IMR-90 (cell line): ENCODE results near the gene TCF4. TPM values are rescaled to one million over a fixed set of nuclear protein-coding genes. Genes with fewer than 3 reads are reported as not detected.
A peak's percentile ranks its signal among the peaks of the same experiment; 100 is the strongest.

ENCODE experiments used
- ATAC-seq: fragments of 200-7000 bp; cut with Tn5 transposase; 2 replicates; pipeline ENCODE4 v1.9.1; 2020; ENCODE audit warnings: low read depth, mild to moderate bottlenecking, moderate library complexity
- BruUV-seq: library from RNA; stranded (reverse); fragments of 400-500 nt; replicated peaks from 2 replicates; lab custom pipeline; 2021; lab: Mats Ljungman, UMichigan
- CTCF ChIA-PET: fragments of 300-600 bp; formaldehyde crosslinking; extraction: SDS; loops from one replicate; lab custom pipeline; 2021; ENCODE audit warnings: antibody characterized with exemption; lab: Yijun Ruan, JAX
- POLR2A ChIA-PET: fragments of 300-600 bp; sonication (Branson Sonifier 250); formaldehyde crosslinking; loops from one replicate; lab custom pipeline; 2022; ENCODE audit warnings: antibody characterized with exemption; ENCODE audit not compliant: unreplicated experiment; lab: Charles Lee
- DNase-seq: peaks from one replicate; pipeline ENCODE4 v3.0.0; 2013
- H2AFZ ChIP-seq: replicated peaks from 2 replicates; pipeline ENCODE3; 2013; ENCODE audit warnings: low read length, mild to moderate bottlenecking; ENCODE audit not compliant: poor library complexity
- H2AK5ac ChIP-seq: 2 replicates; pipeline ENCODE4 v1.6.1; 2013; ENCODE audit warnings: low read depth, low read length, inconsistent platforms
- H2AK9ac ChIP-seq: replicated peaks from 2 replicates; pipeline ENCODE3; 2013; ENCODE audit warnings: mild to moderate bottlenecking, low read depth, low read length, moderate library complexity; ENCODE audit not compliant: poor library complexity
- H2BK120ac ChIP-seq: 2 replicates; pipeline ENCODE4 v1.6.1; 2013; ENCODE audit warnings: low read depth, low read length, inconsistent platforms
- H2BK15ac ChIP-seq: 3 replicates; pipeline ENCODE4 v1.6.1; 2013; ENCODE audit warnings: low read depth, low read length, inconsistent platforms
- H2BK20ac ChIP-seq: 2 replicates; pipeline ENCODE4 v1.6.1; 2013; ENCODE audit warnings: low read depth, mild to moderate bottlenecking, inconsistent platforms, low read length, moderate library complexity
- H2BK5ac ChIP-seq: 2 replicates; pipeline ENCODE4 v1.6.1; 2013; ENCODE audit warnings: mild to moderate bottlenecking, low read depth, low read length, inconsistent platforms; ENCODE audit not compliant: poor library complexity, severe bottlenecking
- H3K14ac ChIP-seq: replicated peaks from 2 replicates; pipeline ENCODE4 v1.6.1; 2013; ENCODE audit warnings: low read depth, low read length, inconsistent platforms
- H3K18ac ChIP-seq: 2 replicates; pipeline ENCODE4 v1.6.1; 2013; ENCODE audit warnings: low read depth, low read length, control low read depth
- H3K23ac ChIP-seq: 2 replicates; pipeline ENCODE4 v1.6.1; 2013; ENCODE audit warnings: low read depth, low read length, inconsistent platforms
- H3K27ac ChIP-seq: 2 replicates; pipeline ENCODE4 v1.5.1; 2013; ENCODE audit warnings: mild to moderate bottlenecking, control low read depth, low read length; ENCODE audit not compliant: insufficient read depth
- H3K27me3 ChIP-seq: 2 replicates; pipeline ENCODE4 v1.6.1; 2013; ENCODE audit warnings: low read length; ENCODE audit not compliant: control insufficient read depth, insufficient read depth
- H3K36me3 ChIP-seq: 2 replicates; pipeline ENCODE4 v1.6.1; 2013; ENCODE audit warnings: low read length, mixed read lengths; ENCODE audit not compliant: control insufficient read depth, insufficient read depth
- H3K4ac ChIP-seq: 2 replicates; pipeline ENCODE4 v1.6.1; 2013; ENCODE audit warnings: low read depth, low read length, inconsistent platforms
- H3K4me1 ChIP-seq: 2 replicates; pipeline ENCODE4 v1.6.1; 2013; ENCODE audit warnings: low read length, mixed read lengths; ENCODE audit not compliant: control insufficient read depth, insufficient read depth
- H3K4me2 ChIP-seq: 2 replicates; pipeline ENCODE4 v1.6.1; 2013; ENCODE audit warnings: low read depth, mild to moderate bottlenecking, control low read depth, low read length, moderate library complexity
- H3K4me3 ChIP-seq: 2 replicates; pipeline ENCODE4 v1.5.1; 2013; ENCODE audit warnings: low read depth, mild to moderate bottlenecking, control low read depth, low read length, moderate library complexity; ENCODE audit not compliant: insufficient read depth
- H3K56ac ChIP-seq: 2 replicates; pipeline ENCODE4 v1.6.1; 2013; ENCODE audit warnings: low read length, inconsistent platforms; ENCODE audit not compliant: insufficient read depth; ENCODE audit errors: extremely low read depth
- H3K79me1 ChIP-seq, 2 experiments: 2 replicates each; pipeline ENCODE4 v1.6.1; 2013; ENCODE audit warnings: low read length in 2 of 2, inconsistent platforms in 1 of 2, low read depth in 1 of 2
- H3K9ac ChIP-seq: 2 replicates; pipeline ENCODE4 v1.6.1; 2013; ENCODE audit warnings: low read depth, low read length, control low read depth
- H3K9me1 ChIP-seq: 2 replicates; pipeline ENCODE4 v1.6.1; 2013; ENCODE audit warnings: low read length, inconsistent platforms; ENCODE audit not compliant: insufficient read depth
- H3K9me3 ChIP-seq: 2 replicates; pipeline ENCODE4 v1.6.1; 2013; ENCODE audit warnings: low read length; ENCODE audit not compliant: control insufficient read depth, insufficient read depth
- H4K20me1 ChIP-seq: 2 replicates; pipeline ENCODE4 v1.6.1; 2013; ENCODE audit warnings: low read length, inconsistent platforms; ENCODE audit not compliant: insufficient read depth
- H4K5ac ChIP-seq: 2 replicates; pipeline ENCODE4 v1.6.1; 2013; ENCODE audit warnings: mild to moderate bottlenecking, low read depth, low read length, control low read depth
- H4K8ac ChIP-seq, 2 experiments: 2 replicates each; pipeline ENCODE4 v1.6.1; 2013; ENCODE audit warnings: low read depth in 2 of 2, low read length in 2 of 2, control low read depth in 1 of 2, inconsistent platforms in 1 of 2
- H4K91ac ChIP-seq: 2 replicates; pipeline ENCODE4 v1.6.1; 2013; ENCODE audit warnings: low read depth, low read length, inconsistent platforms; ENCODE audit not compliant: insufficient read depth
- BHLHE40 ChIP-seq: fragments of 150-350 bp; IDR thresholded peaks from 2 replicates; pipeline ENCODE4 v1.6.1; 2016; ENCODE audit warnings: mild to moderate bottlenecking, low read depth, low read length
- CEBPB ChIP-seq: IDR thresholded peaks from 2 replicates; pipeline ENCODE4 v1.6.1; 2012; ENCODE audit warnings: low read depth, low read length, improper control_type of control experiment
- FOS ChIP-seq: fragments of 150-350 bp; IDR thresholded peaks from 2 replicates; pipeline ENCODE4 v1.6.1; 2016; ENCODE audit warnings: low read depth, low read length
- MAFK ChIP-seq: IDR thresholded peaks from 2 replicates; pipeline ENCODE4 v1.6.1; 2012; ENCODE audit warnings: low read depth, low read length, improper control_type of control experiment
- WGBS, 2 experiments: methylation state at CpG; one replicate each; pipeline versions ENCODE4 v1.1.5 to v1.1.7; 2013; ENCODE audit warnings: missing lambda C conversion rate in 2 of 2; ENCODE audit not compliant: insufficient read length in 1 of 2; ENCODE audit errors: extremely low coverage in 2 of 2; 5-methylcytosine and 5-hydroxymethylcytosine counted together
- dilution Hi-C: fragments of 300-500 bp; cut with HindIII; formaldehyde crosslinking; loops from one replicate; pipeline ENCODE4 v1.14.3; 2018; ENCODE audit warnings: low sequenced_read_pairs; ENCODE audit not compliant: unreplicated experiment
- in situ Hi-C: fragments of 300-500 bp; cut with MboI; formaldehyde crosslinking; loops from 3 replicates; pipeline ENCODE4 v1.14.3; 2019; ENCODE audit warnings: low sequenced_read_pairs, inconsistent platforms, mixed read lengths
- intact Hi-C: fragments of 100-400 bp; cut with micrococcal nuclease; formaldehyde crosslinking; loops from 2 replicates; pipeline ENCODE4 v1.10.0; 2022
- polyA plus RNA-seq, 3 experiments: library from polyadenylated mRNA; depleted of rRNA; stranded (reverse); fragments of >200 nt; gene quantifications; 2 replicates each; pipeline ENCODE4 v1.2.3, GENCODE V29; 2012; ENCODE audit warnings: low replicate concordance in 1 of 3
- total RNA-seq: library from RNA; depleted of rRNA; stranded (reverse); fragments of >200 nt; gene quantifications from 2 replicates; pipeline ENCODE4 v1.2.3, GENCODE V29; 2012
- TF ChIP-seq, protein P1 (sequence below): fragments of 150-350 bp; IDR thresholded peaks from 2 replicates; pipeline ENCODE4 v1.6.1; 2016; ENCODE audit warnings: low read depth, mild to moderate bottlenecking, low read length, moderate library complexity, borderline replicate concordance

The TCF4 gene
- total and polyA plus RNA-seq, 2 of the 4 experiments (the other 2 are of a cell fraction): 30.0 to 87.1 TPM

DNA sequence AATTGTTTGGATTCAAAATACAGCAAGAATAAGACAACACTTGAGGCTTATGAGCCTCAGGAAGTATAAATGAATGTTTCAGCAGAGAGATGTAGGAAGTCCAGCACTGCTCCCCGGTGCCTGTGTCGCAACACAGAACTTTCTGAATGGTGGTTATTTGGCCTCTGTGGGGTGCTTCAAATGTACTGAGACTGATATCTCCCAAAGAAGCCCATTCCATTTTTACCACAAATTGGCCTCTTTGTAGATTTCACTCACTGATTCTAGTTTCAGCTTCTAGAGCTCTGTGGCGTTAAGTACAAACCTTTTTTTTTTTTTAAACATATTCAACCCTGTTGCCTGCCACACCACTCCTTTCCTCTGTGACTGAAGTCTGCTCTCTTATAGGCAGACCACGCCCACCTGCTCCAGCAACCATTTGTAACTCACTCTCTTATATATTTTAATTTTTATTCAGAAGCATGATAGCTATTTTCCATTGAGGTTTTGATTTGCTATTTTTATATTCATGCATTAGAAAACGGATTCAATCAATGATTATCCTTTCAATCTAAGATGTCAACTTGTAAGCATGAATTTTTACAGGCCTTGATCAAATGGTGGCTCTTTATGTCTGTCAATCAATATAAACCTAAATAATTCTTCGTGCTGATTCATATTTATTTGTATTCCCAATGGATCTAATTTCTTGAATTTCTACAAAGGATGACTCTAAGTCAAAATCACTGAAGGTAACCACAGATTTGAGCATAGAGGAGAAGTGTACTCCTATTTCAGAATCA lies 351.7 kb downstream of the TCF4 start:
- POLR2A ChIA-PET: no interaction called here
- peak; percentile 38; the same call in 1 of the 2 replicates for ATAC-seq
- BruUV-seq: no TSS peak

More for the DNA sequence above, 351.7 kb downstream of the TCF4 start:
- Histone ChIP-seq H3K23ac (no peak overlapping the region), H2BK15ac (no peak overlapping the region), H2BK120ac (no peak overlapping the region), H2AK5ac (no peak overlapping the region), H4K20me1 (no peaks in the 10 kb centered on the region), H3K18ac (no peak overlapping the region), H3K9me1 (no peaks in the 10 kb centered on the region), H3K27me3 (no peaks in the 10 kb centered on the region), H3K4me1 (no peaks in the 10 kb centered on the region), H3K27ac (no peak overlapping the region), H3K36me3 (peaks cover 9% of the 10 kb centered on the region), H2AK9ac (no peak overlapping the region), H3K4ac (no peak overlapping the region), H3K9me3 (no peaks in the 10 kb centered on the region), H4K8ac (no peak overlapping the region), H4K91ac (no peak overlapping the region), H3K79me1 (peaks cover 3 to 24% of the 10 kb centered on the region in 2 experiments; a peak in 2 of 4 replicates), H2BK5ac (no peak overlapping the region), H3K14ac (no peak overlapping the region), H3K9ac (no peak overlapping the region), H3K4me3 (no peak overlapping the region), H2BK20ac (no peak overlapping the region), H3K56ac (no peak overlapping the region), H4K5ac (no peak overlapping the region), H3K4me2 (no peak overlapping the region), H2AFZ (no peak overlapping the region)
- CTCF ChIA-PET: interaction anchor here (0.6 kb wide), 2 partner anchors 118 to 826 kb away, joined by 3 to 6 read pairs; no protein-coding TSS in a partner anchor
- DNase-seq: peak; percentile 38
- in situ Hi-C loops (loop anchor here (5.0 to 25.0 kb wide), 3 partner anchors 176 to 551 kb away; partner anchors contain the start of gene TCF4), intact Hi-C loops (loop anchor here (5.0 kb wide), 1 partner anchor 166 kb away; no protein-coding TSS in a partner anchor), dilution Hi-C loops (no loop called here)
- TF ChIP-seq MAFK: no peak
- TF ChIP-seq, protein P1, sequence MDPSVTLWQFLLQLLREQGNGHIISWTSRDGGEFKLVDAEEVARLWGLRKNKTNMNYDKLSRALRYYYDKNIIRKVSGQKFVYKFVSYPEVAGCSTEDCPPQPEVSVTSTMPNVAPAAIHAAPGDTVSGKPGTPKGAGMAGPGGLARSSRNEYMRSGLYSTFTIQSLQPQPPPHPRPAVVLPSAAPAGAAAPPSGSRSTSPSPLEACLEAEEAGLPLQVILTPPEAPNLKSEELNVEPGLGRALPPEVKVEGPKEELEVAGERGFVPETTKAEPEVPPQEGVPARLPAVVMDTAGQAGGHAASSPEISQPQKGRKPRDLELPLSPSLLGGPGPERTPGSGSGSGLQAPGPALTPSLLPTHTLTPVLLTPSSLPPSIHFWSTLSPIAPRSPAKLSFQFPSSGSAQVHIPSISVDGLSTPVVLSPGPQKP: no peak
- TF ChIP-seq CEBPB: peak; percentile 87
- no peak for TF ChIP-seq BHLHE40
- TF ChIP-seq FOS: no peak
- WGBS, 2 experiments: no CpG with 5 or more reads among the region's 6 CpGs
